Measurements from ENCODE around the gene LIN52. TPM values are rescaled to one million over a fixed set of nuclear protein-coding genes. Genes with fewer than 3 reads are reported as not detected.
A peak's percentile ranks its signal among the peaks of the same experiment; 100 is the strongest.

LIN52 gene
- total and polyA plus RNA-seq, 4 donors = 3.8 to 9.9 (median 5.3) TPM

- H3K9ac ChIP-seq (ENCODE audit: low read depth in 1 of 2, low read length in 2 of 2) = peak overlapping the region in 1 of 2 donors; percentile 14
Observed at GRCh38 chr14:74140374-74140850, 55.7 kb downstream of the LIN52 start.

More at GRCh38 chr14:74140374-74140850, 55.7 kb downstream of the LIN52 start:
- 21% methylated on average over 8 of the region's 8 CpGs for WGBS
- H3K9me3 ChIP-seq (ENCODE audit: control insufficient read depth in 4 of 4, low read length in 3 of 4) = no peaks in the 10 kb centered on the region
- H3K4me1 ChIP-seq (ENCODE audit: control insufficient read depth in 4 of 4, insufficient read depth in 4 of 4, low read length in 3 of 4) = peaks cover 2 to 23% (median 6%) of the 10 kb centered on the region in 4 donors
- H3K36me3 ChIP-seq (ENCODE audit: control insufficient read depth in 4 of 4, insufficient read depth in 3 of 4, low read depth in 1 of 4, low read length in 3 of 4) = no peaks in the 10 kb centered on the region
- no peak overlapping the region for H3K4me3 ChIP-seq (ENCODE audit: low read depth in 1 of 3, low read length in 3 of 3)
- no peaks in the 10 kb centered on the region for H3K27me3 ChIP-seq (ENCODE audit: control insufficient read depth in 4 of 4, insufficient read depth in 4 of 4, low read length in 3 of 4)
- peak; percentile 41 for DNase-seq (ENCODE audit: low spot score)
- H3K27ac ChIP-seq (ENCODE audit: low read depth in 1 of 2, low read length in 2 of 2) = peak overlapping the region in 1 of 2 donors; percentile 8
- TF ChIP-seq, protein P1, sequence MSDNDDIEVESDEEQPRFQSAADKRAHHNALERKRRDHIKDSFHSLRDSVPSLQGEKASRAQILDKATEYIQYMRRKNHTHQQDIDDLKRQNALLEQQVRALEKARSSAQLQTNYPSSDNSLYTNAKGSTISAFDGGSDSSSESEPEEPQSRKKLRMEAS (IDR thresholded peaks at IDR 0.05) = peak; percentile 47
- TF ChIP-seq FOXA1 (IDR thresholded peaks at IDR 0.05) (no peak), RAD21 (IDR thresholded peaks at IDR 0.05) (peak in 1 of 2 donors; percentile 2), RXRA (IDR thresholded peaks at IDR 0.05) (peak; percentile 91), SP1 (IDR thresholded peaks at IDR 0.05) (peak; percentile 89), GABPA (IDR thresholded peaks at IDR 0.05 in 1 of 2, conservative IDR thresholded peaks at IDR 0.05 in 1 of 2) (no peak), HNF4A (conservative IDR thresholded peaks at IDR 0.05) (peak; percentile 44 to 68), EGR1 (IDR thresholded peaks at IDR 0.05; ENCODE audit: low read depth in 2 of 2) (peak in 1 of 2 donors; percentile 21), REST (IDR thresholded peaks at IDR 0.05) (peak; percentile 90), HNF4G (IDR thresholded peaks at IDR 0.05) (no peak), JUND (IDR thresholded peaks at IDR 0.05) (peak in 1 of 2 donors; percentile 27), YY1 (IDR thresholded peaks at IDR 0.05) (peak; percentile 61), TAF1 (conservative IDR thresholded peaks at IDR 0.05) (no peak), FOXA2 (IDR thresholded peaks at IDR 0.05) (peak; percentile 16), NR2F2 (IDR thresholded peaks at IDR 0.05) (no peak), ZBTB33 (IDR thresholded peaks at IDR 0.05) (no peak)
- TF ChIP-seq, protein P2, sequence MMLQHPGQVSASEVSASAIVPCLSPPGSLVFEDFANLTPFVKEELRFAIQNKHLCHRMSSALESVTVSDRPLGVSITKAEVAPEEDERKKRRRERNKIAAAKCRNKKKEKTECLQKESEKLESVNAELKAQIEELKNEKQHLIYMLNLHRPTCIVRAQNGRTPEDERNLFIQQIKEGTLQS (IDR thresholded peaks at IDR 0.05) = no peak
- TF ChIP-seq, protein P3, sequence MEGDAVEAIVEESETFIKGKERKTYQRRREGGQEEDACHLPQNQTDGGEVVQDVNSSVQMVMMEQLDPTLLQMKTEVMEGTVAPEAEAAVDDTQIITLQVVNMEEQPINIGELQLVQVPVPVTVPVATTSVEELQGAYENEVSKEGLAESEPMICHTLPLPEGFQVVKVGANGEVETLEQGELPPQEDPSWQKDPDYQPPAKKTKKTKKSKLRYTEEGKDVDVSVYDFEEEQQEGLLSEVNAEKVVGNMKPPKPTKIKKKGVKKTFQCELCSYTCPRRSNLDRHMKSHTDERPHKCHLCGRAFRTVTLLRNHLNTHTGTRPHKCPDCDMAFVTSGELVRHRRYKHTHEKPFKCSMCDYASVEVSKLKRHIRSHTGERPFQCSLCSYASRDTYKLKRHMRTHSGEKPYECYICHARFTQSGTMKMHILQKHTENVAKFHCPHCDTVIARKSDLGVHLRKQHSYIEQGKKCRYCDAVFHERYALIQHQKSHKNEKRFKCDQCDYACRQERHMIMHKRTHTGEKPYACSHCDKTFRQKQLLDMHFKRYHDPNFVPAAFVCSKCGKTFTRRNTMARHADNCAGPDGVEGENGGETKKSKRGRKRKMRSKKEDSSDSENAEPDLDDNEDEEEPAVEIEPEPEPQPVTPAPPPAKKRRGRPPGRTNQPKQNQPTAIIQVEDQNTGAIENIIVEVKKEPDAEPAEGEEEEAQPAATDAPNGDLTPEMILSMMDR (IDR thresholded peaks at IDR 0.05; ENCODE audit: low read depth, low read length, missing input control) = no peak

Measured in liver (tissue), 9 donors.